HCT116 (cell line): Measurements from ENCODE around the gene ENGASE. TPM values are rescaled to one million over a fixed set of nuclear protein-coding genes. Genes with fewer than 3 reads are reported as not detected.

Source experiments
- ATAC-seq: fragments of 200-7000 bp; cut with Tn5 transposase; 2 replicates; pipeline ENCODE4 v1.9.1; 2020; ENCODE audit warnings: mild to moderate bottlenecking, moderate library complexity
- BruUV-seq: library from RNA; stranded (reverse); fragments of 400-500 nt; replicated peaks from 2 replicates; lab custom pipeline; 2021; lab: Mats Ljungman, UMichigan
- CTCF ChIA-PET: fragments of 300-600 bp; sonication (Branson Sonifier 250); formaldehyde crosslinking; loops from one replicate; lab custom pipeline; 2021; ENCODE audit warnings: antibody characterized with exemption; lab: Charles Lee
- POLR2A ChIA-PET: fragments of 300-600, 350-600 bp; sonication (Branson Sonifier 250); formaldehyde crosslinking; loops from one replicate; lab custom pipeline; 2021; ENCODE audit warnings: antibody characterized with exemption; lab: Charles Lee
- RAD21 ChIA-PET, 2 experiments: fragments of 300-600 bp; sonication (Branson Sonifier 250); formaldehyde crosslinking; loops; one replicate each; lab custom pipeline; 2023; ENCODE audit warnings: low total read pairs in 2 of 2; ENCODE audit not compliant: uncharacterized antibody in 2 of 2, unreplicated experiment in 2 of 2, low non-redundant PET in 1 of 2; lab: Charles Lee
- DNase-seq: peaks from one replicate; pipeline ENCODE4 v3.0.0-alpha.2; 2010; ENCODE audit warnings: low read depth, low spot score
- H2AFZ ChIP-seq: fragments of 200-600 bp; shearing (Covaris generic), sonication (generic); 2 replicates; pipeline ENCODE4 v1.6.1; 2017; ENCODE audit warnings: low read depth, mixed run types, mixed read lengths, antibody characterized with exemption, low read length; ENCODE audit not compliant: poor library complexity, severe bottlenecking
- H3K27ac ChIP-seq: 2 replicates; pipeline ENCODE4 v1.5.1; 2012; ENCODE audit warnings: low read depth, low read length
- H3K27me3 ChIP-seq: fragments of 200-600 bp; sonication (generic); 2 replicates; pipeline ENCODE4 v1.6.1; 2016; ENCODE audit warnings: mixed run types, low read length, mixed read lengths; ENCODE audit not compliant: insufficient read depth
- H3K36me3 ChIP-seq, 2 experiments: fragments of 200-500 bp in 1 of 2; fragments of 200-600 bp in 1 of 2; sonication (Bioruptor generic) in 1 of 2; sonication (generic) in 1 of 2; 2 replicates each; pipeline versions ENCODE4 v1.5.1 to v1.6.1; 2014 to 2016; ENCODE audit warnings: low read length in 2 of 2, inconsistent platforms in 1 of 2, mixed read lengths in 1 of 2, mixed run types in 1 of 2; ENCODE audit not compliant: insufficient read depth in 2 of 2, control insufficient read depth in 1 of 2
- H3K4me1 ChIP-seq, 2 experiments: fragments of 200-600 bp in 1 of 2; sonication (generic) in 1 of 2; 2 replicates each; pipeline versions ENCODE4 v1.5.1 to v1.6.1; 2012 to 2017; ENCODE audit warnings: low read length in 2 of 2, inconsistent platforms in 1 of 2, mild to moderate bottlenecking in 1 of 2, mixed read lengths in 1 of 2, mixed run types in 1 of 2, moderate library complexity in 1 of 2; ENCODE audit not compliant: insufficient read depth in 2 of 2, control insufficient read depth in 1 of 2
- H3K4me2 ChIP-seq: fragments of 200-600 bp; sonication (generic); 2 replicates; pipeline ENCODE4 v1.6.1; 2017; ENCODE audit warnings: mixed run types, low read length, mixed read lengths
- H3K4me3 ChIP-seq, 2 experiments: fragments of 200-600 bp in 1 of 2; sonication (generic) in 1 of 2; replicated peaks in 1 of 2; 2 replicates each; pipeline ENCODE4 v1.5.1; 2011 to 2016; ENCODE audit warnings: low read length in 2 of 2, control low read depth in 1 of 2, low read depth in 1 of 2, mild to moderate bottlenecking in 1 of 2, mixed read lengths in 1 of 2, mixed run types in 1 of 2
- H3K79me2 ChIP-seq: fragments of 200-600 bp; sonication (generic); 2 replicates; pipeline ENCODE4 v1.6.1; 2017; ENCODE audit warnings: mild to moderate bottlenecking, mixed run types, low read length, moderate library complexity, mixed read lengths; ENCODE audit not compliant: insufficient read depth
- H3K9ac ChIP-seq: fragments of 200-600 bp; sonication (generic); 2 replicates; pipeline ENCODE4 v1.6.1; 2016; ENCODE audit warnings: low read length, mixed read lengths
- H3K9me2 ChIP-seq: fragments of 200-600 bp; sonication (generic), shearing (Covaris generic); 2 replicates; pipeline ENCODE4 v1.6.1; 2017; ENCODE audit warnings: mixed run types, mild to moderate bottlenecking, moderate library complexity; ENCODE audit not compliant: insufficient read depth
- H3K9me3 ChIP-seq, 2 experiments: fragments of 200-500 bp in 1 of 2; fragments of 200-600 bp in 1 of 2; sonication (Bioruptor generic) in 1 of 2; sonication (generic) in 1 of 2; 2 replicates each; pipeline ENCODE4 v1.6.1; 2014 to 2017; ENCODE audit warnings: low read length in 2 of 2, mixed read lengths in 2 of 2, inconsistent platforms in 1 of 2, low read depth in 1 of 2, mild to moderate bottlenecking in 1 of 2, mixed run types in 1 of 2, moderate library complexity in 1 of 2; ENCODE audit not compliant: control insufficient read depth in 1 of 2, insufficient read depth in 1 of 2
- H4K20me1 ChIP-seq: fragments of 200-600 bp; sonication (generic), shearing (Covaris generic); 2 replicates; pipeline ENCODE4 v1.6.1; 2017; ENCODE audit warnings: mixed run types, mild to moderate bottlenecking, moderate library complexity; ENCODE audit not compliant: insufficient read depth
- ATF3 ChIP-seq: IDR thresholded peaks from 2 replicates; pipeline ENCODE4 v1.6.1; 2012
- CBX3 ChIP-seq: IDR thresholded peaks from 2 replicates; pipeline ENCODE4 v1.6.1; 2012; ENCODE audit warnings: low read depth
- CEBPB ChIP-seq: IDR thresholded peaks from 2 replicates; pipeline ENCODE4 v1.6.1; 2012; ENCODE audit warnings: low read depth
- ELF1 ChIP-seq: IDR thresholded peaks from 2 replicates; pipeline ENCODE4 v1.6.1; 2012; ENCODE audit warnings: low read depth, borderline replicate concordance
- EZH2phosphoT487 ChIP-seq: fragments of 200-600 bp; IDR thresholded peaks from 2 replicates; pipeline ENCODE4 v1.6.1; 2018; ENCODE audit warnings: antibody characterized with exemption, borderline replicate concordance
- FOSL1 ChIP-seq: IDR thresholded peaks from 2 replicates; pipeline ENCODE4 v1.6.1; 2012; ENCODE audit warnings: low read depth
- JUND ChIP-seq: IDR thresholded peaks from 2 replicates; pipeline ENCODE4 v1.6.1; 2012
- POLR2A ChIP-seq: IDR thresholded peaks from 2 replicates; pipeline ENCODE4 v1.7.0; 2011; ENCODE audit warnings: borderline replicate concordance; ENCODE audit not compliant: insufficient read depth, insufficient read length; ENCODE audit errors: extremely low read depth
- RAD21 ChIP-seq: IDR thresholded peaks from 2 replicates; pipeline ENCODE4 v1.6.1; 2012; ENCODE audit warnings: low read depth, mild to moderate bottlenecking
- SIN3A ChIP-seq: IDR thresholded peaks from 2 replicates; pipeline ENCODE4 v1.6.1; 2012; ENCODE audit warnings: low read depth
- ZBTB33 ChIP-seq: IDR thresholded peaks from 2 replicates; pipeline ENCODE4 v1.6.1; 2011; ENCODE audit warnings: mild to moderate bottlenecking, low read length, moderate library complexity; ENCODE audit not compliant: insufficient replicate concordance; ENCODE audit errors: extremely low read depth
- ZFX ChIP-seq: fragments of 450-650 bp; IDR thresholded peaks from 2 replicates; pipeline ENCODE4 v1.6.1; 2017
- ZNF274 ChIP-seq: fragments of 200-500 bp; sonication (Bioruptor generic); IDR thresholded peaks from 2 replicates; pipeline ENCODE4 v1.6.1; 2014; ENCODE audit warnings: mild to moderate bottlenecking, low read depth, low read length, inconsistent platforms
- intact Hi-C: fragments of 100-400 bp; cut with micrococcal nuclease; formaldehyde crosslinking; loops from 2 replicates; pipeline ENCODE4 v1.10.0; 2022
- total RNA-seq: library from RNA; stranded (reverse); gene quantifications from one replicate; pipeline ENCODE4 v1.2.1, GENCODE V29; 2021; ENCODE audit not compliant: unreplicated experiment
- TF ChIP-seq, protein P1 (sequence below), 3 experiments: fragments of 200-600 bp in 1 of 3; sonication (generic) in 1 of 3; IDR thresholded peaks in 2 of 3; conservative IDR thresholded peaks in 1 of 3; 2 replicates each; pipeline ENCODE4 v1.5.1; 2012 to 2017; ENCODE audit warnings: low read depth in 2 of 3, low read length in 2 of 3, antibody characterized with exemption in 1 of 3, borderline replicate concordance in 1 of 3, control low read depth in 1 of 3, mild to moderate bottlenecking in 1 of 3, mixed read lengths in 1 of 3, mixed run types in 1 of 3, moderate library complexity in 1 of 3; ENCODE audit not compliant: insufficient read depth in 1 of 3
- TF ChIP-seq, protein P2 (sequence below): IDR thresholded peaks from 2 replicates; pipeline ENCODE4 v1.6.1; 2012

The ENGASE gene
- total RNA-seq, 1 experiment from 2014 or later = 54.2 TPM

DNA sequence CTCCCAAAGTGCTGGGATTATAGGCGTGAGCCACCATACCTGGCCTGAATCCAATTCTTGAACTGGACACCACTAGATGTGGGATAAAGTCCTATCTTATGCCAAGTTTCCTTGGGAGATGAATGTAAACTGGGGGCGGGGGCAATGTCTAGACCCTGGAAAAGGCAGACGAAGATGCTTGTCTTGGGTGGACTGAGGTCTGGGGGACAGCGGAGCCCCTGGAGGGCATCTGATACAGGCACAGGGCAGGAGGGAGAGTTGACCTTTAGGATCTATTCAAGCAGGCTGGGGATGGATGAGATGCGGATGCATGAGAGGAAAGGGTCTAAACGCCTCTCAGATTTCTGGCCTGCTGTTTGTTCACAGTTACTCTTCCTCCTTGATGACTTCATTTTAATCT, 38.9 kb upstream of the ENGASE start:
- H3K4me1 ChIP-seq = peaks cover 0 to 4% of the 10 kb centered on the region in 2 experiments; a peak in 2 of 4 replicates
- POLR2A ChIA-PET = interaction anchor here (2.6 kb wide), 1 partner anchor 9 kb away, joined by 8 read pairs; no protein-coding TSS in a partner anchor
- intact Hi-C loops = no loop called here

More for the DNA sequence above, 38.9 kb upstream of the ENGASE start:
- Histone ChIP-seq H3K36me3 (no peaks in the 10 kb centered on the region), H3K27ac (no peak overlapping the region), H4K20me1 (no peaks in the 10 kb centered on the region), H3K9me3 (no peaks in the 10 kb centered on the region), H3K4me3 (no peak overlapping the region), H3K79me2 (no peaks in the 10 kb centered on the region), H3K9ac (no peak overlapping the region), H3K9me2 (no peaks in the 10 kb centered on the region), H2AFZ (no peak overlapping the region), H3K27me3 (no peaks in the 10 kb centered on the region), H3K4me2 (no peak overlapping the region)
- no peak for DNase-seq
- ATAC-seq = no peak
- no TSS peak for BruUV-seq
- ChIA-PET CTCF (interaction anchor here (1.7 to 2.4 kb wide), 6 partner anchors 7 to 356 kb away, joined by 4 to 16 read pairs (median 10); no protein-coding TSS in a partner anchor), RAD21 (no interaction called here)
- TF ChIP-seq POLR2A = no peak
- TF ChIP-seq ZFX = no peak
- no peak for TF ChIP-seq CEBPB
- TF ChIP-seq ZNF274 = no peak
- TF ChIP-seq JUND = no peak
- TF ChIP-seq FOSL1 = no peak
- no peak for TF ChIP-seq CBX3
- TF ChIP-seq ZBTB33 = no peak
- no peak for TF ChIP-seq EZH2phosphoT487
- TF ChIP-seq RAD21 = no peak
- no peak for TF ChIP-seq SIN3A
- no peak for TF ChIP-seq ATF3
- no peak for TF ChIP-seq ELF1
- TF ChIP-seq, protein P1, sequence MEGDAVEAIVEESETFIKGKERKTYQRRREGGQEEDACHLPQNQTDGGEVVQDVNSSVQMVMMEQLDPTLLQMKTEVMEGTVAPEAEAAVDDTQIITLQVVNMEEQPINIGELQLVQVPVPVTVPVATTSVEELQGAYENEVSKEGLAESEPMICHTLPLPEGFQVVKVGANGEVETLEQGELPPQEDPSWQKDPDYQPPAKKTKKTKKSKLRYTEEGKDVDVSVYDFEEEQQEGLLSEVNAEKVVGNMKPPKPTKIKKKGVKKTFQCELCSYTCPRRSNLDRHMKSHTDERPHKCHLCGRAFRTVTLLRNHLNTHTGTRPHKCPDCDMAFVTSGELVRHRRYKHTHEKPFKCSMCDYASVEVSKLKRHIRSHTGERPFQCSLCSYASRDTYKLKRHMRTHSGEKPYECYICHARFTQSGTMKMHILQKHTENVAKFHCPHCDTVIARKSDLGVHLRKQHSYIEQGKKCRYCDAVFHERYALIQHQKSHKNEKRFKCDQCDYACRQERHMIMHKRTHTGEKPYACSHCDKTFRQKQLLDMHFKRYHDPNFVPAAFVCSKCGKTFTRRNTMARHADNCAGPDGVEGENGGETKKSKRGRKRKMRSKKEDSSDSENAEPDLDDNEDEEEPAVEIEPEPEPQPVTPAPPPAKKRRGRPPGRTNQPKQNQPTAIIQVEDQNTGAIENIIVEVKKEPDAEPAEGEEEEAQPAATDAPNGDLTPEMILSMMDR (IDR thresholded peaks at IDR 0.05 in 2 of 3, conservative IDR thresholded peaks at IDR 0.05 in 1 of 3; ENCODE audit: borderline replicate concordance in 1 of 3, insufficient read depth in 1 of 3, low read depth in 2 of 3, low read length in 2 of 3) = no peak
- TF ChIP-seq, protein P2, sequence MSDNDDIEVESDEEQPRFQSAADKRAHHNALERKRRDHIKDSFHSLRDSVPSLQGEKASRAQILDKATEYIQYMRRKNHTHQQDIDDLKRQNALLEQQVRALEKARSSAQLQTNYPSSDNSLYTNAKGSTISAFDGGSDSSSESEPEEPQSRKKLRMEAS = no peak
